ENCODE results near the gene ALKBH4.
"Not testable (repeated sequence)": the region's sequence is repeated elsewhere in the genome, so short reads cannot be mapped to it uniquely, and the experiment has no call there.

The ALKBH4 gene

GRCh38 chr7:102478314-102479208 lies 13.9 kb upstream of the ALKBH4 start, which contains the start of gene POLR2J:
Gene POLR2J (minus strand): TSS chr7:102478922. CDS start chr7:102478860, 62 bp downstream.
- in situ Hi-C loops (cut with MboI; ENCODE audit: low sequenced_read_pairs), result not testable (repeated sequence)

- in situ Hi-C loops (cut with MboI; ENCODE audit: low sequenced_read_pairs), result not testable (repeated sequence)
These were observed 10.2 kb upstream of the ALKBH4 start for GRCh38 chr7:102474736-102475435.

GRCh38 chr7:102474116-102474515 lies 9.5 kb upstream of the ALKBH4 start:
- in situ Hi-C loops (cut with MboI; ENCODE audit: low sequenced_read_pairs), result not testable (repeated sequence)

- in situ Hi-C loops (cut with MboI; ENCODE audit: low sequenced_read_pairs), result no loop called here
These were observed 8.8 kb upstream of the ALKBH4 start for GRCh38 chr7:102473271-102473991.

GRCh38 chr7:102472126-102473041 lies 7.7 kb upstream of the ALKBH4 start:
- in situ Hi-C loops (cut with MboI; ENCODE audit: low sequenced_read_pairs), result no loop called here

- in situ Hi-C loops (cut with MboI; ENCODE audit: low sequenced_read_pairs), result no loop called here
These were observed 7.1 kb upstream of the ALKBH4 start for GRCh38 chr7:102471791-102472125.

- in situ Hi-C loops (cut with MboI; ENCODE audit: low sequenced_read_pairs), result no loop called here
These were observed 5.5 kb upstream of the ALKBH4 start for GRCh38 chr7:102469972-102470825.

- in situ Hi-C loops (cut with MboI; ENCODE audit: low sequenced_read_pairs), result no loop called here
These were observed 4.8 kb upstream of the ALKBH4 start for GRCh38 chr7:102469351-102469971.

- in situ Hi-C loops (cut with MboI; ENCODE audit: low sequenced_read_pairs), result no loop called here
These were observed 4.1 kb upstream of the ALKBH4 start for GRCh38 chr7:102468478-102469350.

- in situ Hi-C loops (cut with MboI; ENCODE audit: low sequenced_read_pairs), result no loop called here
These were observed 3.2 kb upstream of the ALKBH4 start for GRCh38 chr7:102467581-102468477.

- in situ Hi-C loops (cut with MboI; ENCODE audit: low sequenced_read_pairs), result no loop called here
These were observed 1.4 kb upstream of the ALKBH4 start for GRCh38 chr7:102466097-102466496.

GRCh38 chr7:102463841-102464576 lies 654 bp downstream of the ALKBH4 start:
- in situ Hi-C loops (cut with MboI; ENCODE audit: low sequenced_read_pairs), result no loop called here

GRCh38 chr7:102460467-102460866 lies 4.2 kb downstream of the ALKBH4 start:
- in situ Hi-C loops (cut with MboI; ENCODE audit: low sequenced_read_pairs), result no loop called here

- in situ Hi-C loops (cut with MboI; ENCODE audit: low sequenced_read_pairs), result no loop called here
These were observed 5.3 kb downstream of the ALKBH4 start for GRCh38 chr7:102459221-102459844.

GRCh38 chr7:102457352-102457924 lies 7.2 kb downstream of the ALKBH4 start:
- in situ Hi-C loops (cut with MboI; ENCODE audit: low sequenced_read_pairs), result no loop called here

GRCh38 chr7:102456327-102456726 lies 8.3 kb downstream of the ALKBH4 start:
- in situ Hi-C loops (cut with MboI; ENCODE audit: low sequenced_read_pairs), result no loop called here

Data from HL-60/S4 (cell line).